Thyroid gland (tissue), 4 donors: Measurements from ENCODE around the gene ARMH3. TPM values are rescaled to one million over a fixed set of nuclear protein-coding genes. Genes with fewer than 3 reads are reported as not detected.
A peak's percentile ranks its signal among the peaks of the same experiment; 100 is the strongest.

ENCODE experiments used
- DNase-seq, 2 donors: peaks; one replicate each; pipeline ENCODE4 v3.0.0-alpha.2; 2019
- H3K27ac ChIP-seq, 3 donors: fragments of 200-600 bp; sonication (generic); 1 replicate in 2 of 3; 2 replicates in 1 of 3; pipeline ENCODE4 v1.5.1; 2016 to 2019; ENCODE audit warnings: mild to moderate bottlenecking in 1 of 3, moderate library complexity in 1 of 3
- H3K27me3 ChIP-seq: fragments of 200-600 bp; sonication (generic); one replicate; pipeline ENCODE4 v1.5.1; 2019
- H3K36me3 ChIP-seq, 2 donors: fragments of 200-600 bp; sonication (generic); one replicate each; pipeline ENCODE4 v1.5.1; 2016 to 2019
- H3K4me1 ChIP-seq, 2 donors: fragments of 200-600 bp; sonication (generic); one replicate each; pipeline ENCODE4 v1.5.1; 2017 to 2019
- H3K4me3 ChIP-seq, 3 donors: fragments of 200-600 bp; sonication (generic); replicated peaks in 1 of 3; 1 replicate in 2 of 3; 2 replicates in 1 of 3; pipeline ENCODE4 v1.5.1; 2016; ENCODE audit warnings: mild to moderate bottlenecking in 1 of 3
- H3K9me3 ChIP-seq: fragments of 200-600 bp; sonication (generic); one replicate; pipeline ENCODE4 v1.5.1; 2017
- POLR2A ChIP-seq, 2 donors: fragments of 450-650 bp; IDR thresholded peaks; one replicate each; pipeline ENCODE4 v1.6.1; 2017; ENCODE audit warnings: antibody characterized with exemption in 2 of 2, mild to moderate bottlenecking in 2 of 2, moderate library complexity in 1 of 2
- WGBS, 2 donors: methylation state at CpG; one replicate each; pipeline ENCODE4 v1.1.5; 2017; 5-methylcytosine and 5-hydroxymethylcytosine counted together
- intact Hi-C: fragments of 100-400 bp; cut with DNase I; formaldehyde crosslinking; loops from one replicate; pipeline ENCODE4 v1.15.1; 2023
- total RNA-seq, 4 donors: library from RNA; depleted of rRNA; stranded (reverse); fragments of >200 nt; gene quantifications; one replicate each; pipeline ENCODE4 v1.2.3, GENCODE V29; 2016
- TF ChIP-seq, protein P1 (sequence below), 6 experiments: fragments of 200-600 bp in 3 of 6; fragments of 450-650 bp in 3 of 6; sonication (generic) in 3 of 6; IDR thresholded peaks; one replicate each; pipeline ENCODE4 v1.5.1; 2016 to 2019; ENCODE audit warnings: antibody characterized with exemption in 6 of 6, mild to moderate bottlenecking in 2 of 6, inconsistent platforms in 1 of 6, moderate library complexity in 1 of 6

Gene ARMH3
- total RNA-seq, 4 donors from 2014 or later = 14.2 to 21.2 (median 18.3) TPM

DNA sequence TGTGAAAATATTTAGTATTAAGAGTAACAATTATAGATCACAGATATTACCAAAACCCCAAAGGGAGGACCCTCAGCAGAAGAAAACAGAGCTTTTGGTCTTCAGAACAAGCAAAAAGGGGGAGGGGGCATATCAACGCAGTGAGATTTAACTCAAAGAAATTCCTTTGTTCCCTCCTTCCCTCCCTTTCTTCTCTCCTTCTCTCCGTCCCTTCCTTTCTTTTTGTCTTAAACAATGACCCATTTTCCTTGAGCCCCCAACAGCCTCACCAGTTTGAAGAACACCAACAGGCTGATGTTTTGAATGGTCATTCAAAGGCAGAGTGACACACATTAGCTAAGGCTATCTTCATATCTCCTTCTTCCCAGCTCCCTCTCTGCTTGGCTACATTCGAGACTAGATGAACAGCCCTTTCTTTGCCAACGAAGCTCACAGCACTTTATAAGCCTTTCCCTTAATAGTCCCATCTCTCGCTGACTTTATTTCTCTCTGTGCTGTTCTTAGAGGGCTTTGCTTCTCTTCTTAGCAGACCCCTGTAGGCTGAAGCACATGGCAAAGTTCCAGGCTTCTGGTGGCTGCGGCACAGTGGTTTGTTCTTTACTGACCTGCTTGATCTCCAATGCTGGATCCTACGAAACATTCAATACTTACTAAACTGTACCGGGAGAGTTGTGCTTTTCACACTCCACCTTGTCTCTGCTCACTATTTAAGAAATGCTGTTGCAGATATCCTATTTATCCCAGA, 136.8 kb downstream of the ARMH3 start:
- Histone ChIP-seq H3K27ac (no peak overlapping the region), H3K36me3 (no peaks in the 10 kb centered on the region), H3K27me3 (no peaks in the 10 kb centered on the region), H3K4me1 (no peaks in the 10 kb centered on the region), H3K9me3 (no peaks in the 10 kb centered on the region), H3K4me3 (no peak overlapping the region)
- 79 to 81% methylated on average over 8 of the region's 8 CpGs for WGBS, 2 donors
- TF ChIP-seq, protein P1, sequence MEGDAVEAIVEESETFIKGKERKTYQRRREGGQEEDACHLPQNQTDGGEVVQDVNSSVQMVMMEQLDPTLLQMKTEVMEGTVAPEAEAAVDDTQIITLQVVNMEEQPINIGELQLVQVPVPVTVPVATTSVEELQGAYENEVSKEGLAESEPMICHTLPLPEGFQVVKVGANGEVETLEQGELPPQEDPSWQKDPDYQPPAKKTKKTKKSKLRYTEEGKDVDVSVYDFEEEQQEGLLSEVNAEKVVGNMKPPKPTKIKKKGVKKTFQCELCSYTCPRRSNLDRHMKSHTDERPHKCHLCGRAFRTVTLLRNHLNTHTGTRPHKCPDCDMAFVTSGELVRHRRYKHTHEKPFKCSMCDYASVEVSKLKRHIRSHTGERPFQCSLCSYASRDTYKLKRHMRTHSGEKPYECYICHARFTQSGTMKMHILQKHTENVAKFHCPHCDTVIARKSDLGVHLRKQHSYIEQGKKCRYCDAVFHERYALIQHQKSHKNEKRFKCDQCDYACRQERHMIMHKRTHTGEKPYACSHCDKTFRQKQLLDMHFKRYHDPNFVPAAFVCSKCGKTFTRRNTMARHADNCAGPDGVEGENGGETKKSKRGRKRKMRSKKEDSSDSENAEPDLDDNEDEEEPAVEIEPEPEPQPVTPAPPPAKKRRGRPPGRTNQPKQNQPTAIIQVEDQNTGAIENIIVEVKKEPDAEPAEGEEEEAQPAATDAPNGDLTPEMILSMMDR (IDR thresholded peaks at IDR 0.05) = no peak
- no peak for TF ChIP-seq POLR2A (IDR thresholded peaks at IDR 0.05)
- intact Hi-C loops = no loop called here
- peak in 1 of 2 donors; percentile 15 for DNase-seq

DNA sequence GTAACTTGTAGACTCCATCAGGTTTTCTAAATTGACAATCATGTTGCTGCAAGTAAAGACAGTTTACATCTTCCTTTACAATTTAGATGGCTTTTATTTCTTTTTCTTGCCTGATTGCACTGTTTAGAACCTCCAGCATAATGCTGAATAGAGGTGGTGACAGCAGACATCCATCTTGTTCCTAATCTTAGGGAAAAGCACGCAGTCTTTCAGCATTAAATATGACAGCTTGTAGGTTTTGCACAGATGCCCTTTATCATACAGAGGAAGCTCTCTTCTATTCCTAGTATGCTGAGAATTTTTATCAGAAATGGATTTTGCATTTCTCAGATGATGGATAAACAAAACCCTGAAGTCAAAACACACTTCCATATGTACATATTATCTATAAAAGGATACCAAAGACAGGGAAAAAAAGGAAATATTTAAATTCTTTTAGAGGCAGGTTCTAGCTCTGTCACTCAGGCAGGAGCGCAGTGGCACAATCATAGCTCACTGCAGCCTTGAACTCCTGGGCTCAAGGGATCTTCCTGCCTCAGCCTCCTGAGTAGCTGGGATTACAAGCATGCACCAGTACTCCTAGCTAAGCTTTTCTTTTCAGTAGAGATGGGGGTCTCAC, 143.3 kb downstream of the ARMH3 start:
- Histone ChIP-seq H3K36me3 (peaks cover 0 to 5% of the 10 kb centered on the region in 2 donors), H3K4me3 (no peak overlapping the region), H3K27ac (no peak overlapping the region), H3K9me3 (no peaks in the 10 kb centered on the region), H3K4me1 (no peaks in the 10 kb centered on the region), H3K27me3 (no peaks in the 10 kb centered on the region)
- intact Hi-C loops = no loop called here
- 92 to 97% methylated on average over 2 of the region's 2 CpGs for WGBS, 2 donors
- DNase-seq = no peak
- TF ChIP-seq, protein P1 (IDR thresholded peaks at IDR 0.05) = no peak
- TF ChIP-seq POLR2A (IDR thresholded peaks at IDR 0.05) = no peak

DNA sequence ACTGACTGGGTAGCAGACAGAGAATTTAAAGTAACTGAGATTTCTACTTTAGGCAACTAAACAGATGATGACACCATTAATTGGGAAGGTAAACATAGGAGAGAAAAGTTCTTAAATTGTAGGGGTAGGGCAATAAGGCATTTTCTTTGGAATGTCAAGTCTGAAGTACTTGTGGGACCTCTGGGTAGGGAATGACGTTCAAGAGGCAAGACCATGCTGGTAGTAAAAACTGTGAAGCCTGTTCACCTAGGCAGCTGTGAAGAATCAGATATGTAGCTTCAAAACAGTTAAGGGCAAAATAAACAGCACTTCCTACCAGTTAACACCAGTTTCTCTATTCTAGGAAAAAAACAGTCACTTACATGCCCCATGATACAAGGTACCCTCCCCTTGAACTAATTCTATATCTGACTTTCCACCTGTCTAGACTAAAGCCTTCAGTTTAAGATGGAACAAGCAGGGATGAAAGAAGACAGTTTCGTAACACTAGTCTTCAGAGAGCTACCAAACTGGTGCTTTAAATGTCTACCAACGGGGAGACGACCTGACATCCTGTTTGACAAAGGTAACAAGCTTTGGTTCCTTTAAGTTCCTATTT, 149.3 kb downstream of the ARMH3 start:
- H3K27me3 ChIP-seq = no peaks in the 10 kb centered on the region
- no peak overlapping the region for H3K27ac ChIP-seq
- peaks cover 0 to 5% of the 10 kb centered on the region in 2 donors for H3K36me3 ChIP-seq
- WGBS, 2 donors = 70 to 77% methylated on average over 4 of the region's 4 CpGs
- no peak for DNase-seq
- intact Hi-C loops = no loop called here
- no peaks in the 10 kb centered on the region for H3K9me3 ChIP-seq
- H3K4me3 ChIP-seq = no peak overlapping the region
- TF ChIP-seq POLR2A (IDR thresholded peaks at IDR 0.05) = no peak
- TF ChIP-seq, protein P1 (IDR thresholded peaks at IDR 0.05) = no peak
- H3K4me1 ChIP-seq = no peaks in the 10 kb centered on the region

DNA sequence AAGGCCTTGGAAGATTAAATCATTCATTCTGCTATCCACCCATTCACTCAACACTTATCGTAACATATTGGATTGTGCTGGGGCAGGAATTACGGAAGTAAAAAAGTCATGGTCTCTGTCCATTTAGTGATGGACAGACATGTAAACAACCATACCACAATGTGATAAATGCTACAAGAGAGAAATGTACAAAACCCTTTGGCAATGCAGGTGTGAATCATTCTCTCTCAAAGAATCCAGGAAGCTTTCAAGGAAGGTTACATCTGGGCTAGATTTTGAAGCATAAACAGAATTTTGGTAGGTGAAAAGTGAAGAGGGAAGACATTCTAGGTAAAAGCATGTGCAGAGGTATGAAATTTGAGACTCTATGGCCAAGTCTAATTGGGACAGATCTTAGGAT, 150.7 kb downstream of the ARMH3 start:
- no peaks in the 10 kb centered on the region for H3K27me3 ChIP-seq
- no peak for DNase-seq
- H3K36me3 ChIP-seq = no peaks in the 10 kb centered on the region
- no peak overlapping the region for H3K27ac ChIP-seq
- no peaks in the 10 kb centered on the region for H3K4me1 ChIP-seq
- intact Hi-C loops = no loop called here
- 97 to 100% methylated on average over 2 of the region's 2 CpGs for WGBS, 2 donors
- TF ChIP-seq, protein P1 (IDR thresholded peaks at IDR 0.05) = no peak
- no peak for TF ChIP-seq POLR2A (IDR thresholded peaks at IDR 0.05)
- H3K4me3 ChIP-seq = no peak overlapping the region
- no peaks in the 10 kb centered on the region for H3K9me3 ChIP-seq
